Esophagus muscularis mucosa (tissue), 4 donors: ENCODE results near the gene CD3D. TPM values are rescaled to one million over a fixed set of nuclear protein-coding genes. Genes with fewer than 3 reads are reported as not detected.

Experiments used
- DNase-seq: peaks from one replicate; pipeline ENCODE4 v3.0.0-alpha.2; 2017; ENCODE audit errors: extremely low spot score
- H3K27ac ChIP-seq, 4 donors: fragments of 200-600 bp; sonication (generic); replicated peaks in 1 of 4; 1 replicate in 3 of 4; 2 replicates in 1 of 4; pipeline ENCODE4 v1.5.1; 2016 to 2019; ENCODE audit warnings: mild to moderate bottlenecking in 1 of 4
- H3K27me3 ChIP-seq, 4 donors: fragments of 200-600 bp; sonication (generic); one replicate each; pipeline versions ENCODE4 v1.5.1 to v1.6.0; 2016 to 2019
- H3K36me3 ChIP-seq, 4 donors: fragments of 200-600 bp; sonication (generic); one replicate each; pipeline ENCODE4 v1.5.1; 2016 to 2019
- H3K4me1 ChIP-seq, 4 donors: fragments of 200-600 bp; sonication (generic); one replicate each; pipeline ENCODE4 v1.5.1; 2016 to 2019
- H3K4me3 ChIP-seq, 4 donors: fragments of 200-600 bp; sonication (generic); 1 replicate in 2 of 4; 2 replicates in 2 of 4; pipeline ENCODE4 v1.5.1; 2016 to 2019; ENCODE audit warnings: mild to moderate bottlenecking in 4 of 4, moderate library complexity in 1 of 4
- H3K9me3 ChIP-seq, 4 donors: fragments of 200-600 bp; sonication (generic); 1 replicate in 3 of 4; 2 replicates in 1 of 4; pipeline ENCODE4 v1.5.1; 2016 to 2019
- EP300 ChIP-seq: sonication (generic); formaldehyde crosslinking; IDR thresholded peaks from one replicate; pipeline ENCODE4 v1.6.1; 2017; ENCODE audit warnings: antibody characterized with exemption
- POLR2A ChIP-seq: fragments of 450-650 bp; IDR thresholded peaks from one replicate; pipeline ENCODE4 v1.6.1; 2017; ENCODE audit warnings: antibody characterized with exemption, moderate library complexity, mild to moderate bottlenecking, low read depth
- POLR2AphosphoS5 ChIP-seq, 2 donors: sonication (generic); formaldehyde crosslinking; IDR thresholded peaks; one replicate each; pipeline ENCODE4 v1.6.1; 2017; ENCODE audit warnings: antibody characterized with exemption in 2 of 2
- WGBS: methylation state at CpG from one replicate; pipeline ENCODE4 v1.1.5; 2018; 5-methylcytosine and 5-hydroxymethylcytosine counted together
- intact Hi-C: fragments of 100-400 bp; cut with DNase I; formaldehyde crosslinking; loops from one replicate; pipeline ENCODE4 v1.15.1; 2023
- total RNA-seq, 4 donors: library from RNA; depleted of rRNA; stranded (reverse); fragments of >200 nt; gene quantifications; one replicate each; pipeline versions ENCODE4 v1.1.0 to v1.2.1, GENCODE V29; 2016
- TF ChIP-seq, protein P1 (sequence below), 3 experiments: fragments of 200-600 bp in 2 of 3; fragments of 450-650 bp in 1 of 3; sonication (generic) in 2 of 3; IDR thresholded peaks; one replicate each; pipeline ENCODE4 v1.5.1; 2017 to 2019; ENCODE audit warnings: antibody characterized with exemption in 3 of 3, mild to moderate bottlenecking in 2 of 3, moderate library complexity in 1 of 3

CD3D gene
- total RNA-seq, 4 donors from 2014 or later = 0.83 TPM; not detected in 3

DNA sequence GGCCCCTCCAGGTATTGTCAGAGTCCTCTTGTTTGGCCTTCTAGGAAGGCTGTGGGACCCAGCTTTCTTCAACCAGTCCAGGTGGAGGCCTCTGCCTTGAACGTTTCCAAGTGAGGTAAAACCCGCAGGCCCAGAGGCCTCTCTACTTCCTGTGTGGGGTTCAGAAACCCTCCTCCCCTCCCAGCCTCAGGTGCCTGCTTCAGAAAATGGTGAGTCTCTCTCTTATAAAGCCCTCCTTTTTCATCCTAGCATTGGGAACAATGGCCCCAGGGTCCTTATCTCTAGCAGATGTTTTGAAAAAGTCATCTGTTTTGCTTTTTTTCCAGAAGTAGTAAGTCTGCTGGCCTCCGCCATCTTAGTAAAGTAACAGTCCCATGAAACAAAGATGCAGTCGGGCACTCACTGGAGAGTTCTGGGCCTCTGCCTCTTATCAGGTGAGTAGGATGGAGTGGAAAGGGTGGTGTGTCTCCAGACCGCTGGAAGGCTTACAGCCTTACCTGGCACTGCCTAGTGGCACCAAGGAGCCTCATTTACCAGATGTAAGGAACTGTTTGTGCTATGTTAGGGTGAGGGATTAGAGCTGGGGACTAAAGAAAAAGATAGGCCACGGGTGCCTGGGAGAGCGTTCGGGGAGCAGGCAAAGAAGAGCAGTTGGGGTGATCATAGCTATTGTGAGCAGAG, 37.8 kb downstream of the CD3D start, which contains the start of gene CD3E:
CD3E (plus strand) TSS at position 163 of the 681 bp plus-strand sequence; CDS start at position 386, 223 bp downstream.
- H3K4me3 ChIP-seq = no peak within 1 kb of the TSS
- H3K9me3 ChIP-seq = no peaks in the 10 kb centered on the region
- H3K27ac ChIP-seq = no peak within 1 kb of the TSS
- 76% methylated on average over 8 of the region's 8 CpGs for WGBS
- no peaks in the 10 kb centered on the region for H3K36me3 ChIP-seq
- H3K27me3 ChIP-seq = peaks cover 0 to 29% (median 0%) of the 10 kb centered on the region in 4 donors
- intact Hi-C loops = no loop called here
- H3K4me1 ChIP-seq = no peaks in the 10 kb centered on the region
- peak; percentile 78 for DNase-seq
- no peak for TF ChIP-seq POLR2AphosphoS5 (IDR thresholded peaks at IDR 0.05)

DNA sequence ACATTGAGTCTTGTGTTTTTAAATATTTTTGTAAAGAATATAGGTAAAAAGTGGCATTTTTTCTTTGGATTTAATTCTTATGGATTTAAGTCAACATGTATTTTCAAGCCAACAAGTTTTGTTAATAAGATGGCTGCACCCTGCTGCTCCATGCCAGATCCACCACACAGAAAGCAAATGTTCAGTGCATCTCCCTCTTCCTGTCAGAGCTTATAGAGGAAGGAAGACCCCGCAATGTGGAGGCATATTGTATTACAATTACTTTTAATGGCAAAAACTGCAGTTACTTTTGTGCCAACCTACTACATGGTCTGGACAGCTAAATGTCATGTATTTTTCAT, 38.3 kb downstream of the CD3D start:
- Histone ChIP-seq H3K4me1 (no peaks in the 10 kb centered on the region), H3K27ac (no peak overlapping the region), H3K9me3 (no peaks in the 10 kb centered on the region), H3K36me3 (no peaks in the 10 kb centered on the region), H3K4me3 (no peak overlapping the region), H3K27me3 (peaks cover 0 to 29% (median 0%) of the 10 kb centered on the region in 4 donors)
- TF ChIP-seq EP300 = no peak
- TF ChIP-seq, protein P1, sequence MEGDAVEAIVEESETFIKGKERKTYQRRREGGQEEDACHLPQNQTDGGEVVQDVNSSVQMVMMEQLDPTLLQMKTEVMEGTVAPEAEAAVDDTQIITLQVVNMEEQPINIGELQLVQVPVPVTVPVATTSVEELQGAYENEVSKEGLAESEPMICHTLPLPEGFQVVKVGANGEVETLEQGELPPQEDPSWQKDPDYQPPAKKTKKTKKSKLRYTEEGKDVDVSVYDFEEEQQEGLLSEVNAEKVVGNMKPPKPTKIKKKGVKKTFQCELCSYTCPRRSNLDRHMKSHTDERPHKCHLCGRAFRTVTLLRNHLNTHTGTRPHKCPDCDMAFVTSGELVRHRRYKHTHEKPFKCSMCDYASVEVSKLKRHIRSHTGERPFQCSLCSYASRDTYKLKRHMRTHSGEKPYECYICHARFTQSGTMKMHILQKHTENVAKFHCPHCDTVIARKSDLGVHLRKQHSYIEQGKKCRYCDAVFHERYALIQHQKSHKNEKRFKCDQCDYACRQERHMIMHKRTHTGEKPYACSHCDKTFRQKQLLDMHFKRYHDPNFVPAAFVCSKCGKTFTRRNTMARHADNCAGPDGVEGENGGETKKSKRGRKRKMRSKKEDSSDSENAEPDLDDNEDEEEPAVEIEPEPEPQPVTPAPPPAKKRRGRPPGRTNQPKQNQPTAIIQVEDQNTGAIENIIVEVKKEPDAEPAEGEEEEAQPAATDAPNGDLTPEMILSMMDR (IDR thresholded peaks at IDR 0.05) = no peak
- no peak for TF ChIP-seq POLR2A
- no peak for TF ChIP-seq POLR2AphosphoS5 (IDR thresholded peaks at IDR 0.05)
- no peak for DNase-seq
- intact Hi-C loops = no loop called here
- 62% methylated on average over 1 of the region's 1 CpG for WGBS

DNA sequence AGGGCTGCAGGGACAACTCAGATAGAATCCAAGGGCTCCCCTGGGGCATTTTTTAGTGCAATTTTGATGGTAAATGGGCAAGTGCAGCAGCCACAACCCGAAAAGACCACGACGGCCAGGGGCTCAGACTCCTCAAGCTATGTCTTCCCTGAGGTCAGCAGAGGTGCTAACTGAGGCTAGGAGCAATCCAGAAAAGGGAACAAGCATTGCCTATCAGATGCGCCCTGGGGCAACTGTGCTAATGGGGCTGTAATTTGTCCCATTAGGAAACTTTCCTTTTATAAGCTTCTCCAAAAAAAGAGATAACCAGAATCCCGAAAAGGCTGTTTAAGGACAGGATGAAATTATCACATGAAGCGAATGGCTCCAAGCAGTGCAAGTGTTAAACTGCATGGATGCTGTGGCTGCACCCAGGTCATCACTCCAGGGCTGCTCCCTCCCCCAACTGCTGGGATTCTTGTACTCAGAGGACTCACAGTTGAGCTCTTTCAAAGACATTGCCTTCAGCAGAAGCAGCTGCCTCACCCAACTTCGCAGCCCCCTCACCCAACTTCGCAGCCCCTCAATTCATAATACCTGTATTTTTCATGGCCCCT, 40.8 kb downstream of the CD3D start:
- Histone ChIP-seq H3K4me3 (no peak overlapping the region), H3K36me3 (no peaks in the 10 kb centered on the region), H3K27ac (no peak overlapping the region), H3K9me3 (no peaks in the 10 kb centered on the region), H3K27me3 (peaks cover 0 to 29% (median 0%) of the 10 kb centered on the region in 4 donors), H3K4me1 (no peaks in the 10 kb centered on the region)
- TF ChIP-seq, protein P1 (IDR thresholded peaks at IDR 0.05) = no peak
- TF ChIP-seq EP300 (no peak), POLR2AphosphoS5 (IDR thresholded peaks at IDR 0.05) (no peak), POLR2A (no peak)
- WGBS = 56% methylated on average over 8 of the region's 8 CpGs
- intact Hi-C loops = no loop called here
- peak; percentile 88 for DNase-seq

DNA sequence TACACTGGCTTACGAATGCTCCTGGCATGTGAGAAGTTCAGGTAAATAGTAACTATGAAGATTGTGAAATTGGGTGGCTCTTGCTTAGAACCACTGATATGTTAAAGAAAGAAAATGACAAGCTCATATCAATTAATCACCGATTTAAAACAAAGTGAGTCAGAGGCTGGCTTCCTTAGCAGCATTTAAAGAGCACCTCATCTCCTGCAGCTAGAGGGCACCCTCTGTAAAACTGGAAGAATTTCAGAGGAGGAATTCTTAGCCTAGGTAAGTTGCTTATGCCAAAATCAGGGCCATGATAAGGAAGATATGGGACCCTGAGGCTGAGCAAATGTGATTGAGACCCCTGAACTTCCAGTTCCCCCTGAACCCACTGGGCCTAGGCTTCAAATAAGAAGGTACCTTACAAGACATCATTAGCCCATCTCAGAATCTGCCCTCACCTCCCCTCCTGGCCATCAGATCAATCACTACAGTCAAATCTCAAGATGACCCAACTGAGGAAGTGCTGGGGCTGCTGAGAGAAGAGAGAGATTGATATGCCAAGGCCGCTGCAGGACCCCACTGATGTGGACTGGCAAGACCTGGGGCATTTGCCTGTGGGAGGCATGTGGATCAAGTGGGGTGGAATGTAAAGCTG, 46.6 kb downstream of the CD3D start:
- Histone ChIP-seq H3K27ac (no peak overlapping the region), H3K27me3 (peaks cover 0 to 20% (median 0%) of the 10 kb centered on the region in 4 donors), H3K4me1 (no peaks in the 10 kb centered on the region), H3K4me3 (no peak overlapping the region), H3K9me3 (no peaks in the 10 kb centered on the region), H3K36me3 (no peaks in the 10 kb centered on the region)
- intact Hi-C loops = no loop called here
- TF ChIP-seq, protein P1 (IDR thresholded peaks at IDR 0.05) = peak in 2 of 3 experiments; percentile 18 to 31
- no peak for TF ChIP-seq POLR2A
- 70% methylated on average over 3 of the region's 3 CpGs for WGBS
- DNase-seq = no peak

DNA sequence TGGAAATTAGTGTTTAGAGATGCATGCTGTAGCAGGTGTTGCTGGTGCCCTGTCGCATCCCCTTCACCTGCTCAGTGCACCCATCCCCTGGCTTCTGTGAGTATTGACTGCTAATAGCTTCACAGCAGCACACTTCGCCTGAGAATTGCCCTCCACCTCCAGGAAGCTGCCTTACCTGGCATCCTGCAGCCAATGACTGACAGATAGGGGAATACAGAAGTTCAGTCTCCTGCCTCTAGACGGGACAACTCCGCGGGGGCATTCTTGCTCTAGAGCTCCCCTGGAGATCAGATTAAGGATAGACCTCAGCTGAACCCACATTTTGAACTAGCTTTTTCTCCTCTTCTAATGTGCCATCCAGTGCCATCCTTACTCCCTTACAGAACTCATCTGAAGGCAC, 47.3 kb downstream of the CD3D start:
- H3K36me3 ChIP-seq = no peaks in the 10 kb centered on the region
- H3K27me3 ChIP-seq = peaks cover 0 to 20% (median 0%) of the 10 kb centered on the region in 4 donors
- 61% methylated on average over 5 of the region's 5 CpGs for WGBS
- TF ChIP-seq, protein P1 (IDR thresholded peaks at IDR 0.05) = no peak
- TF ChIP-seq POLR2A (no peak), POLR2AphosphoS5 (IDR thresholded peaks at IDR 0.05) (no peak), EP300 (no peak)
- H3K4me1 ChIP-seq = no peaks in the 10 kb centered on the region
- H3K4me3 ChIP-seq = no peak overlapping the region
- intact Hi-C loops = no loop called here
- no peak for DNase-seq
- H3K27ac ChIP-seq = no peak overlapping the region
- no peaks in the 10 kb centered on the region for H3K9me3 ChIP-seq
